HepG2 (cell line): ENCODE measurements around the gene SBK2. TPM values are rescaled to one million over a fixed set of nuclear protein-coding genes. Genes with fewer than 3 reads are reported as not detected.
A peak's percentile ranks its signal among the peaks of the same experiment; 100 is the strongest.

Experiments
- ARID3A ChIP-seq: IDR thresholded peaks from 2 replicates; pipeline ENCODE4 v1.6.1; 2012; ENCODE audit warnings: low read depth, low read length, improper control_type of control experiment
- IRF2 ChIP-seq: IDR thresholded peaks from 2 replicates; pipeline ENCODE4 v1.6.1; 2018; ENCODE audit warnings: missing genetic modification reagents, missing compliant biosample characterization
- PCBP2 ChIP-seq: fragments of 200-400 bp; formaldehyde crosslinking; optimal IDR thresholded peaks from 2 replicates; pipeline ENCODE3; 2018; ENCODE audit warnings: low read length, low read depth; ENCODE audit not compliant: poor library complexity, severe bottlenecking
- RFXAP ChIP-seq: sonication (generic); formaldehyde crosslinking; IDR thresholded peaks from 2 replicates; pipeline ENCODE4 v1.4.0; 2020; ENCODE audit warnings: missing genetic modification reagents, borderline replicate concordance
- TARDBP ChIP-seq: sonication (generic); formaldehyde crosslinking; IDR thresholded peaks from 2 replicates; pipeline ENCODE4 v1.8.0; 2022; ENCODE audit warnings: mild to moderate bottlenecking, missing genetic modification reagents
- UBTF ChIP-seq: sonication (generic); formaldehyde crosslinking; IDR thresholded peaks from 2 replicates; pipeline ENCODE4 v1.4.0; 2020; ENCODE audit warnings: mild to moderate bottlenecking, missing genetic modification reagents
- ZNF275 ChIP-seq: sonication (generic); formaldehyde crosslinking; IDR thresholded peaks from 2 replicates; pipeline ENCODE4 v1.8.0; 2022; ENCODE audit warnings: missing genetic modification reagents, mild to moderate bottlenecking, inconsistent platforms, borderline replicate concordance
- ZNF839 ChIP-seq: sonication (generic); formaldehyde crosslinking; IDR thresholded peaks from 2 replicates; pipeline ENCODE4 v1.4.0; 2020; ENCODE audit warnings: missing genetic modification reagents, mild to moderate bottlenecking, borderline replicate concordance
- polyA plus RNA-seq, 8 experiments: library from polyadenylated mRNA; depleted of rRNA in 3 of 8; stranded (reverse) in 7 of 8; unstranded in 1 of 8; fragments of >200 nt; fragmentation: Illumina TruSeq in 4 of 8; extraction: Trizol in 4 of 8; gene quantifications; 2 replicates each; pipeline versions ENCODE4 v1.2.1 to v1.2.3, GENCODE V29; 2011 to 2016; ENCODE audit warnings: low read depth in 4 of 8, missing spikeins in 1 of 8, mixed read lengths in 1 of 8; ENCODE audit not compliant: insufficient read depth in 1 of 8
- total RNA-seq, 5 experiments: library from RNA; depleted of rRNA; stranded (reverse); fragments of >200 nt; fragmentation: Illumina TruSeq; extraction: Trizol; gene quantifications; 2 replicates each; pipeline ENCODE4 v1.2.3, GENCODE V29; 2016; ENCODE audit warnings: low read depth in 1 of 5
- TF ChIP-seq, protein P1 (sequence below): sonication (generic); formaldehyde crosslinking; IDR thresholded peaks from 2 replicates; pipeline ENCODE4 v1.5.0; 2020; ENCODE audit warnings: missing genetic modification reagents
- TF ChIP-seq, protein P2 (sequence below): sonication (generic); formaldehyde crosslinking; IDR thresholded peaks from 2 replicates; pipeline ENCODE4 v1.9.0; 2021; ENCODE audit warnings: missing genetic modification reagents, mild to moderate bottlenecking, borderline replicate concordance
- TF ChIP-seq, protein P3 (sequence below): sonication (generic); formaldehyde crosslinking; IDR thresholded peaks from 2 replicates; pipeline ENCODE4 v1.8.0; 2022; ENCODE audit warnings: missing genetic modification reagents, low read depth, mild to moderate bottlenecking, borderline replicate concordance
- TF ChIP-seq, protein P4 (sequence below): sonication (generic); formaldehyde crosslinking; IDR thresholded peaks from 2 replicates; pipeline ENCODE4 v1.4.0; 2020; ENCODE audit warnings: missing genetic modification reagents

The SBK2 gene
- total and polyA plus RNA-seq, 2 of the 13 experiments (the other 11 are each of a cell fraction or from before 2014, with no cell fraction given), result 0.24 TPM; not detected in 1

GRCh38 chr19:55526216-55527196, 10.4 kb downstream of the SBK2 start (continued):
- no peak for TF ChIP-seq ARID3A
- TF ChIP-seq, protein P1, sequence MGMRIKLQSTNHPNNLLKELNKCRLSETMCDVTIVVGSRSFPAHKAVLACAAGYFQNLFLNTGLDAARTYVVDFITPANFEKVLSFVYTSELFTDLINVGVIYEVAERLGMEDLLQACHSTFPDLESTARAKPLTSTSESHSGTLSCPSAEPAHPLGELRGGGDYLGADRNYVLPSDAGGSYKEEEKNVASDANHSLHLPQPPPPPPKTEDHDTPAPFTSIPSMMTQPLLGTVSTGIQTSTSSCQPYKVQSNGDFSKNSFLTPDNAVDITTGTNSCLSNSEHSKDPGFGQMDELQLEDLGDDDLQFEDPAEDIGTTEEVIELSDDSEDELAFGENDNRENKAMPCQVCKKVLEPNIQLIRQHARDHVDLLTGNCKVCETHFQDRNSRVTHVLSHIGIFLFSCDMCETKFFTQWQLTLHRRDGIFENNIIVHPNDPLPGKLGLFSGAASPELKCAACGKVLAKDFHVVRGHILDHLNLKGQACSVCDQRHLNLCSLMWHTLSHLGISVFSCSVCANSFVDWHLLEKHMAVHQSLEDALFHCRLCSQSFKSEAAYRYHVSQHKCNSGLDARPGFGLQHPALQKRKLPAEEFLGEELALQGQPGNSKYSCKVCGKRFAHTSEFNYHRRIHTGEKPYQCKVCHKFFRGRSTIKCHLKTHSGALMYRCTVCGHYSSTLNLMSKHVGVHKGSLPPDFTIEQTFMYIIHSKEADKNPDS, result no peak
- TF ChIP-seq ZNF275, result no peak
- TF ChIP-seq TARDBP (CRISPR knock-in tag), result 0 out of 2 replicates have a peak, but pooled peaks have one; percentile 28
- no peak for TF ChIP-seq PCBP2
- TF ChIP-seq ZNF839 (CRISPR knock-in tag), result no peak
- TF ChIP-seq IRF2 (CRISPR knock-in tag), result 0 out of 2 replicates have a peak, but pooled peaks have one; percentile 24
- TF ChIP-seq, protein P2, sequence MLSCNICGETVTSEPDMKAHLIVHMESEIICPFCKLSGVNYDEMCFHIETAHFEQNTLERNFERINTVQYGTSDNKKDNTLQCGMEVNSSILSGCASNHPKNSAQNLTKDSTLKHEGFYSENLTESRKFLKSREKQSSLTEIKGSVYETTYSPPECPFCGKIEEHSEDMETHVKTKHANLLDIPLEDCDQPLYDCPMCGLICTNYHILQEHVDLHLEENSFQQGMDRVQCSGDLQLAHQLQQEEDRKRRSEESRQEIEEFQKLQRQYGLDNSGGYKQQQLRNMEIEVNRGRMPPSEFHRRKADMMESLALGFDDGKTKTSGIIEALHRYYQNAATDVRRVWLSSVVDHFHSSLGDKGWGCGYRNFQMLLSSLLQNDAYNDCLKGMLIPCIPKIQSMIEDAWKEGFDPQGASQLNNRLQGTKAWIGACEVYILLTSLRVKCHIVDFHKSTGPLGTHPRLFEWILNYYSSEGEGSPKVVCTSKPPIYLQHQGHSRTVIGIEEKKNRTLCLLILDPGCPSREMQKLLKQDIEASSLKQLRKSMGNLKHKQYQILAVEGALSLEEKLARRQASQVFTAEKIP (CRISPR knock-in tag), result no peak
- TF ChIP-seq, protein P3, sequence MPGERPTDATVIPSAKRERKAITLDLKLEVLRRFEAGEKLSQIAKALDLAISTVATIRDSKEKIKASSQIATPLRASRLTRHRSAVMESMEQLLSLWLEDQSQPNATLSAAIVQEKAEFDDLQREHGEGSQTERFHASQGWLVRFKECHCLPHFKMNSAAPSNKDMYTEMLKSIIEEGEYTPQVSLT (CRISPR knock-in tag), result no peak
- TF ChIP-seq, protein P4, sequence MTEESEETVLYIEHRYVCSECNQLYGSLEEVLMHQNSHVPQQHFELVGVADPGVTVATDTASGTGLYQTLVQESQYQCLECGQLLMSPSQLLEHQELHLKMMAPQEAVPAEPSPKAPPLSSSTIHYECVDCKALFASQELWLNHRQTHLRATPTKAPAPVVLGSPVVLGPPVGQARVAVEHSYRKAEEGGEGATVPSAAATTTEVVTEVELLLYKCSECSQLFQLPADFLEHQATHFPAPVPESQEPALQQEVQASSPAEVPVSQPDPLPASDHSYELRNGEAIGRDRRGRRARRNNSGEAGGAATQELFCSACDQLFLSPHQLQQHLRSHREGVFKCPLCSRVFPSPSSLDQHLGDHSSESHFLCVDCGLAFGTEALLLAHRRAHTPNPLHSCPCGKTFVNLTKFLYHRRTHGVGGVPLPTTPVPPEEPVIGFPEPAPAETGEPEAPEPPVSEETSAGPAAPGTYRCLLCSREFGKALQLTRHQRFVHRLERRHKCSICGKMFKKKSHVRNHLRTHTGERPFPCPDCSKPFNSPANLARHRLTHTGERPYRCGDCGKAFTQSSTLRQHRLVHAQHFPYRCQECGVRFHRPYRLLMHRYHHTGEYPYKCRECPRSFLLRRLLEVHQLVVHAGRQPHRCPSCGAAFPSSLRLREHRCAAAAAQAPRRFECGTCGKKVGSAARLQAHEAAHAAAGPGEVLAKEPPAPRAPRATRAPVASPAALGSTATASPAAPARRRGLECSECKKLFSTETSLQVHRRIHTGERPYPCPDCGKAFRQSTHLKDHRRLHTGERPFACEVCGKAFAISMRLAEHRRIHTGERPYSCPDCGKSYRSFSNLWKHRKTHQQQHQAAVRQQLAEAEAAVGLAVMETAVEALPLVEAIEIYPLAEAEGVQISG (CRISPR knock-in tag), result peak; percentile 12; the same call in 1 of the 2 replicates
- TF ChIP-seq UBTF (CRISPR knock-in tag), result peak; percentile 36; the same call in 1 of the 2 replicates
- no peak; the same call in 1 of the 2 replicates for TF ChIP-seq RFXAP (CRISPR knock-in tag)
